H1 (cell line): Measurements from ENCODE around the gene LRRC56. TPM values are rescaled to one million over a fixed set of nuclear protein-coding genes. Genes with fewer than 3 reads are reported as not detected.

Experiments used
- CBX5 ChIP-seq: fragments of 300-800, 300-1000 bp; sonication (generic); IDR thresholded peaks from 2 replicates; pipeline ENCODE4 v1.7.1; 2016; ENCODE audit warnings: antibody characterized with exemption, low read length, low read depth
- KDM5A ChIP-seq: fragments of 200-600 bp; IDR thresholded peaks from 2 replicates; pipeline ENCODE4 v1.7.1; 2012; ENCODE audit warnings: mild to moderate bottlenecking, low read length, inconsistent platforms, mixed read lengths
- SP1 ChIP-seq: IDR thresholded peaks from 2 replicates; pipeline ENCODE4 v1.6.1; 2011; ENCODE audit warnings: low read depth, low read length
- TAF1 ChIP-seq: IDR thresholded peaks from 2 replicates; pipeline ENCODE4 v1.6.1; 2011; ENCODE audit warnings: mild to moderate bottlenecking, low read depth, low read length
- TBP ChIP-seq: IDR thresholded peaks from 2 replicates; pipeline ENCODE4 v1.6.1; 2011; ENCODE audit warnings: low read depth, low read length, improper control_type of control experiment
- polyA plus RNA-seq, 7 experiments: library from polyadenylated mRNA; depleted of rRNA in 3 of 7; stranded (reverse) in 5 of 7; unstranded in 2 of 7; fragments of >200 nt in 5 of 7; fragments of 200-250 nt in 2 of 7; gene quantifications; 1 replicate in 5 of 7; 2 replicates in 1 of 7; 4 replicates in 1 of 7; pipeline versions ENCODE4 v1.2.1 to v1.2.3, GENCODE V29; 2011 to 2013; ENCODE audit warnings: missing spikeins in 2 of 7, mixed read lengths in 2 of 7
- total RNA-seq: library from RNA; stranded (reverse); fragmentation: NEBNext Ultra II Directional; extraction: Animal tissue kit (Norgen Biotek cat#: 25700); gene quantifications from 2 replicates; pipeline ENCODE4 v1.2.1, GENCODE V29; 2021
- TF ChIP-seq, protein P1 (sequence below): IDR thresholded peaks from 2 replicates; pipeline ENCODE4 v1.6.1; 2012; ENCODE audit warnings: inconsistent platforms

The LRRC56 gene
- total and polyA plus RNA-seq, 2 of the 8 experiments (the other 6 are each of a cell fraction or from before 2014, with no cell fraction given): 0.94 to 1.9 TPM

- TF ChIP-seq TBP (no peak), TAF1 (no peak), SP1 (no peak), CBX5 (no peak), KDM5A (no peak)
- TF ChIP-seq, protein P1, sequence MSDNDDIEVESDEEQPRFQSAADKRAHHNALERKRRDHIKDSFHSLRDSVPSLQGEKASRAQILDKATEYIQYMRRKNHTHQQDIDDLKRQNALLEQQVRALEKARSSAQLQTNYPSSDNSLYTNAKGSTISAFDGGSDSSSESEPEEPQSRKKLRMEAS: no peak
These were observed 7.5 kb upstream of the LRRC56 start (continued) for GRCh38 chr11:529728-530411.
